Fibroblast of peridontal ligament (primary cell): ENCODE results near the gene KCNN1.
A peak's percentile ranks its signal among the peaks of the same experiment; 100 is the strongest.
"Not testable (repeated sequence)": the region's sequence is repeated elsewhere in the genome, so short reads cannot be mapped to it uniquely, and the experiment has no call there.

ENCODE experiments used
- DNase-seq: peaks from one replicate; pipeline ENCODE4 v3.0.0-alpha.2; 2010; ENCODE audit errors: extremely low read depth

Gene KCNN1

GRCh38 chr19:17966550-17967256 lies at the start of gene KCNN1:
Gene KCNN1 (plus strand): TSS chr19:17967107. CDS start chr19:17973889, 6,782 bp downstream.
- no peak for DNase-seq

GRCh38 chr19:17918151-17918550 lies 48.8 kb upstream of the KCNN1 start:
- not testable (repeated sequence) for DNase-seq

GRCh38 chr19:17919122-17919521 lies 47.8 kb upstream of the KCNN1 start:
- DNase-seq = not testable (repeated sequence)

GRCh38 chr19:17920527-17920926 lies 46.4 kb upstream of the KCNN1 start:
- DNase-seq = no peak

GRCh38 chr19:17922138-17922537 lies 44.8 kb upstream of the KCNN1 start:
- no peak for DNase-seq

- no peak for DNase-seq
These were observed 40.9 kb upstream of the KCNN1 start for GRCh38 chr19:17926044-17926443.

- DNase-seq = no peak
These were observed 37.9 kb upstream of the KCNN1 start for GRCh38 chr19:17929056-17929455.

GRCh38 chr19:17931532-17932191 lies 35.2 kb upstream of the KCNN1 start:
- no peak for DNase-seq

- peak; percentile 91 for DNase-seq
These were observed 34.2 kb upstream of the KCNN1 start, which contains the start of gene CCDC124 for GRCh38 chr19:17932485-17933338. Gene CCDC124 (plus strand): TSS chr19:17933015. CDS start chr19:17936421, 3,406 bp downstream.

GRCh38 chr19:17933414-17934129 lies 33.3 kb upstream of the KCNN1 start:
- DNase-seq = peak; percentile 13

- no peak for DNase-seq
These were observed 30.5 kb upstream of the KCNN1 start for GRCh38 chr19:17936379-17936778.

- DNase-seq = no peak
These were observed 29.5 kb upstream of the KCNN1 start for GRCh38 chr19:17937371-17937900.

- DNase-seq = peak; percentile 85
These were observed 28.6 kb upstream of the KCNN1 start for GRCh38 chr19:17938092-17938845.

- no peak for DNase-seq
These were observed 24.7 kb upstream of the KCNN1 start for GRCh38 chr19:17942181-17942580.

- no peak for DNase-seq
These were observed 24.2 kb upstream of the KCNN1 start for GRCh38 chr19:17942582-17943273.

- no peak for DNase-seq
These were observed 23.4 kb upstream of the KCNN1 start for GRCh38 chr19:17943274-17944221.

- DNase-seq = peak; percentile 76
These were observed 22.6 kb upstream of the KCNN1 start for GRCh38 chr19:17944301-17944700.

GRCh38 chr19:17946965-17947784 lies 19.7 kb upstream of the KCNN1 start:
- DNase-seq = no peak
